GM12801 (cell line): ENCODE measurements around the gene COL8A2.

ENCODE experiments used
- TF ChIP-seq, protein P1 (sequence below): IDR thresholded peaks from one replicate; pipeline ENCODE4 v1.5.1; 2011; ENCODE audit warnings: control low read depth; ENCODE audit not compliant: insufficient read length; ENCODE audit errors: extremely low read depth

Gene COL8A2

DNA sequence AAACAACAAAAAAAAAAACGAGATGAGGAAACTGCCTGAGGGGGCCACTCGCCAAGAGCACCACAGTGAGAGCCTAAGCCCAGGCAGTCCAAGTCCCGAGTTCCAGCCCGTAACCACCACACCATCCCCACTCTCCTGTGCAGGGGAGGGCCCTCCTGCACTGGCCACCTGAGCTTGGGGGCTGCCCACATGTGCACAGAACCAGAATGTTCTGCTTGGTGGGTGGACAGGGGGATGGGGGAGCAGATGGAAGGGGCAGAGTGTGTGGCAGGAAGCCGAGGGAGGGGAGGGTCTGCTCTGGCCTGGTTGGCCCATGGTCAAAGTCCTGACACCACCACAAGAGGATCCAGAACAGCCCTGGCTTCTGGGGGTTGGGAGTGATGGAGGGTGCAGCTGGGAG lies 18.8 kb downstream of the COL8A2 start:
- TF ChIP-seq, protein P1, sequence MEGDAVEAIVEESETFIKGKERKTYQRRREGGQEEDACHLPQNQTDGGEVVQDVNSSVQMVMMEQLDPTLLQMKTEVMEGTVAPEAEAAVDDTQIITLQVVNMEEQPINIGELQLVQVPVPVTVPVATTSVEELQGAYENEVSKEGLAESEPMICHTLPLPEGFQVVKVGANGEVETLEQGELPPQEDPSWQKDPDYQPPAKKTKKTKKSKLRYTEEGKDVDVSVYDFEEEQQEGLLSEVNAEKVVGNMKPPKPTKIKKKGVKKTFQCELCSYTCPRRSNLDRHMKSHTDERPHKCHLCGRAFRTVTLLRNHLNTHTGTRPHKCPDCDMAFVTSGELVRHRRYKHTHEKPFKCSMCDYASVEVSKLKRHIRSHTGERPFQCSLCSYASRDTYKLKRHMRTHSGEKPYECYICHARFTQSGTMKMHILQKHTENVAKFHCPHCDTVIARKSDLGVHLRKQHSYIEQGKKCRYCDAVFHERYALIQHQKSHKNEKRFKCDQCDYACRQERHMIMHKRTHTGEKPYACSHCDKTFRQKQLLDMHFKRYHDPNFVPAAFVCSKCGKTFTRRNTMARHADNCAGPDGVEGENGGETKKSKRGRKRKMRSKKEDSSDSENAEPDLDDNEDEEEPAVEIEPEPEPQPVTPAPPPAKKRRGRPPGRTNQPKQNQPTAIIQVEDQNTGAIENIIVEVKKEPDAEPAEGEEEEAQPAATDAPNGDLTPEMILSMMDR: no peak

DNA sequence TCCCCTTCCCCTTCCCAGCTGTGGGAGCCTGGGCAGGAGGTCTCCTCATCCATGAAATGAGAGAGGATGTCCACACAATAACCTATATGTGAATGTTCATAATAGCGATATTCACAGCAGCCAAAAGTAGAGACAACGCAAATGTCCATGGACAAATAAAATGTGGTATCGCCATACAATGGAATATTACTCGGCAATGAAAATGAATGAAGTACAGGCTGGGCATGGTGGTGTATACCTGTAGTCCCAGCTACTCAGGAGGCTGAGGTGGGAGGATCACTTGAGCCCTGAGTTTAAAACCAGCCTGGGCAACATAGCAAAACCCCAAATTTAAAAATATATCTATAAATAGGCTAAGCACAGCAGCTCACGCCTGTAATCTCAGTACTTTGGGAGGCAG lies 23.5 kb downstream of the COL8A2 start:
- TF ChIP-seq, protein P1: no peak

DNA sequence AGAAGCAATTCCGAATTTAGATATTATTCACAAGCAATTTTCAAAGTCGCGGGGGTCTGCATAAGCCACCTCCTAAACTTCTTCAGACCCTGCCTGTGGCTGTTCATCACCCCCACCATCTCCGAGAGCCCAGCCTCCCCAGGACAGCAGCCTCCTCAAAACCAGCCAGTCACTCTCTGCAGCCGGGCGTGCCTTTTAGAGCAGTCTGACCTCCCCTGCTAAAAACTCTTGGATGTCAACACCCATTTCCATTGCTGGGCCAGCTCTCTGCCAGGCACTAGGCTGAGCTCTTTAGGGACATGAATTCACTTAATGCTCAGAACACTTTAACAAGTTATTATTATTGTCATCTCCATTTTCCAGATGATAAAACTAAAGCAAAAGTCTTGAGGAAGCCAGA lies 24.6 kb downstream of the COL8A2 start:
- TF ChIP-seq, protein P1: no peak

DNA sequence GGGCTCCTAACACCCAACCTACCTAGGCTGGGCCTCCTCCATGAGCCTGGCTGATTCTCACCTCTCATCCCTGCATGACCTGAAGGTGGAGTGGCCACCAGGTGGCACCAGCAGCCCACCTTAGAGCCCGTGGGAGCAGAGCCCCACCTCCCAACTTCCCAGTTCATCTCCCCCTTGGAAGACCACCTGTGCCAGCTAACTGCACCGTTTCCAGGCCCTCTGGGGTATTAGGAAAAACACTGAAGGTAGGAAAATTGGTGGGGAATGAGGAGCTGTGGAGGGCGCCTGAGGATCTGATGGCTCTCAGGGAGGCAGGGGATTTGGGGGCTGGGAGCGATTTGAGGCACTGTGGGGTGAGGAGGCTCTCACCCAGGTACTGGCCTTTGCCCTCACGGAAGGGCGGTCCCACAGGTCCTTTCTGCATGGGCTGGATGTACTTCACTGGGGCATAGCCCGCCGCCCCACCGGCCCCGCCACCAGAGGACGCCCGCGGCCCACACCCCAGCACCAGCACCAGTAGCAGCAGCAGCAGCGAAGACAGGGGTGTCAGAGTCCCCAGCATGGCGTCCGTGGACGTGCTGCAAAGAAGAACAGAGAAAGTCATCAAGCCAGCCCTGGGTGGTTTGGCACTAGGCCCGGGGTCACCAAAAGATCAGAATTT lies 25.2 kb downstream of the COL8A2 start:
- TF ChIP-seq, protein P1: no peak

DNA sequence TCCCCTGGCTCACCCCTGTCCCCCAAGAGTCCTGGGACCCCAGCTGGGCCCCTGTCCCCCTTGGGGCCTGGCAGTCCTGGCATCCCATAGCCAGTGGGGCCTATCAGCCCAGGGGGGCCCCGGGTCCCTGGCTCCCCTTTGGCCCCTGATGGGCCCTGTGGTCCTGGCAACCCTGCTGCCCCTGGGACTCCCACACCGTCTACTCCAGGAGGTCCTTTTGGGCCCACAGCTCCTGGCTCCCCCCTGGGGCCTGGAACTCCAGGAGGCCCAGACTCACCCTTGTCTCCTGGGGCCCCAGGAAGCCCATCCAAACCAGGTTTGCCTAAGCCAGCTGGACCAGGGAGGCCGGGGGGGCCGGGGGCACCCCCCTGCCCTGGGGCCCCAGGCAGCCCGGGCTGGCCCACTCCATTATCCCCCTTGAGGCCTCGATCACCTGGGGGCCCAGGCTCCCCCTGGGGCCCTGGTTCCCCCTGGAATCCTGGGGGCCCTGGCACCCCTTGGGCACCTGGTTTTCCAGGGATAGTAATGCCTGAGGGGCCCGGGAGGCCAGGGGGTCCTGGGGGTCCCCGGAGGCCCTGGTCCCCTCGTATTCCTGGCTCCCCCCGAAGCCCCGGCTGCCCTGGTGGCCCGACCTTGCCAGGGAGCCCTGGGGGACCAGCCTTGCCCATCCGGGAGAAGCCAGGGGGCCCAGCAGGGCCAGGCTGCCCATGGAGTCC lies 26.2 kb downstream of the COL8A2 start:
- TF ChIP-seq, protein P1: no peak

DNA sequence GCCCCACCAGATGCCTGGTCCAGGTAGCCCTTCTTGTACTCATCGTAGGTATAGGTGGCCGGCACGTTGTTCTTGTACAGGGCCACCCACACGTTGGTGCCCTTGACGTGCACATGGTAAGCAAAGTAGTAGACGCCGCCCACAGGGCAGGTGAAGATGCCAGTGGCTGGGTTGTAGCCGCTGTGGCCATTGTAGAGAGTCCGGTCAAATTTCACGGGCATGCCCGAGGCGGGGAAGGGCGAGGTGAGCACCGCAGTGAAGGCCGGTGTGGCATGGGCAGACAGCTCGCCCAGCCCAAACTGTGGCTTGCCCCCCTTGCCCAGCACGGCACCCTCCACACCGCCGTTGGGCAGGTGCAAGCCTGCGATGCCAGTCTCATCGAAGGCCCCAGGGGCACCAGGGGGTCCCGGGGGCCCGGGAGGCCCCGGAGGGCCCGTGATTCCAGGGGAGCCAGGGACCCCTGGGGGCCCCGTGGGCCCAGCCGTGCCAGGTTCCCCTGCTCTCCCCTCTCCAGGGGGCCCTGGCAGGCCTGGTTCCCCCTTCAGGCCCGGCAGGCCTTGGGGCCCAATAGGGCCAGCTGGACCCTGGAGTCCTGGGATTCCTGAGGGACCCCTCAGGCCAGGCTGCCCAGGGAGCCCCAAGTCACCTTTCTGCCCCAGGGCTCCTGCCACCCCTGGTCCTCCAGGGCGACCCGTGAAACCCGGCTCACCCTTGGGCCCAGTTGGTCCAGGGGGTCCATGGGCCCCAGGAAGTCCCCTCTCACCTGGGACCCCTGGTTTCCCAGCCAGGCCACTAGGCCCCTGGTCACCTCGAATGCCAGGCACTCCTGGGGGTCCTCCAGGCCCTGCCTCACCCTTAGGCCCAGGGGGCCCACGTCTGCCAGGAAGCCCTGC lies 27.1 kb downstream of the COL8A2 start:
- TF ChIP-seq, protein P1: no peak
